GM19035 (cell line): Measurements from ENCODE around the gene DCP2.

Experiments
- ATAC-seq: cut with Tn5 transposase; IDR thresholded peaks from one replicate; pipeline ENCODE4 v1.9.1; 2021; ENCODE audit not compliant: unreplicated experiment

Gene DCP2

GRCh38 chr5:113042491-113043243, 66.1 kb downstream of the DCP2 start:
- no peak for ATAC-seq

GRCh38 chr5:113043491-113043931, 66.9 kb downstream of the DCP2 start:
- ATAC-seq, result no peak

GRCh38 chr5:113044776-113045465, 68.3 kb downstream of the DCP2 start:
- no peak for ATAC-seq

GRCh38 chr5:113047234-113047633, 70.6 kb downstream of the DCP2 start:
- ATAC-seq, result no peak

- ATAC-seq, result peak; percentile 89
Observed at GRCh38 chr5:113047733-113048652, 71.4 kb downstream of the DCP2 start.

GRCh38 chr5:113048931-113049330, 72.3 kb downstream of the DCP2 start:
- no peak for ATAC-seq

- ATAC-seq, result no peak
Observed at GRCh38 chr5:113050721-113051382, 74.3 kb downstream of the DCP2 start.

GRCh38 chr5:113052041-113052795, 75.6 kb downstream of the DCP2 start:
- no peak for ATAC-seq

GRCh38 chr5:113053511-113053995, 77.0 kb downstream of the DCP2 start:
- ATAC-seq, result no peak

- ATAC-seq, result no peak
Observed at GRCh38 chr5:113054899-113055298, 78.3 kb downstream of the DCP2 start.

GRCh38 chr5:113056988-113057387, 80.4 kb downstream of the DCP2 start:
- ATAC-seq, result no peak

GRCh38 chr5:113057557-113057984, 81.0 kb downstream of the DCP2 start:
- no peak for ATAC-seq

GRCh38 chr5:113058269-113058668, 81.7 kb downstream of the DCP2 start:
- ATAC-seq, result no peak

GRCh38 chr5:113058706-113059226, 82.2 kb downstream of the DCP2 start:
- ATAC-seq, result no peak

- no peak for ATAC-seq
Observed at GRCh38 chr5:113059232-113060040, 82.8 kb downstream of the DCP2 start.

- no peak for ATAC-seq
Observed at GRCh38 chr5:113060408-113061025, 83.9 kb downstream of the DCP2 start.

GRCh38 chr5:113061846-113062780, 85.5 kb downstream of the DCP2 start:
- no peak for ATAC-seq
